BJ (cell line): ENCODE results near the gene MAPKAP1. TPM values are rescaled to one million over a fixed set of nuclear protein-coding genes. Genes with fewer than 3 reads are reported as not detected.

Source experiments
- CTCF ChIA-PET: fragments of 350-600 bp; formaldehyde crosslinking; extraction: SDS; loops from one replicate; lab custom pipeline; 2021; ENCODE audit warnings: antibody characterized with exemption, inconsistent platforms; lab: Yijun Ruan, JAX
- POLR2A ChIA-PET: fragments of 300-600 bp; sonication (Branson Sonifier 250); formaldehyde crosslinking; extraction: SDS; loops from one replicate; lab custom pipeline; 2021; ENCODE audit warnings: antibody characterized with exemption; lab: Charles Lee
- DNase-seq: peaks from one replicate; pipeline ENCODE4 v3.0.0-alpha.2; 2011; ENCODE audit warnings: low read depth
- H3K27me3 ChIP-seq: 2 replicates; pipeline ENCODE4 v1.6.0; 2011; ENCODE audit warnings: low read length; ENCODE audit not compliant: control insufficient read depth, insufficient read depth
- H3K36me3 ChIP-seq: 2 replicates; pipeline ENCODE4 v1.5.1; 2011; ENCODE audit warnings: low read length; ENCODE audit not compliant: control insufficient read depth, insufficient read depth
- H3K4me3 ChIP-seq: 2 replicates; pipeline ENCODE4 v1.5.1; 2011; ENCODE audit warnings: low read depth, mild to moderate bottlenecking, control low read depth, low read length
- CTCF ChIP-seq: IDR thresholded peaks from 2 replicates; pipeline ENCODE4 v1.5.1; 2011; ENCODE audit warnings: low read depth, mild to moderate bottlenecking, control low read depth, inconsistent platforms, low read length, moderate library complexity; ENCODE audit not compliant: insufficient read depth
- polyA plus RNA-seq: library from polyadenylated mRNA; depleted of rRNA; stranded (reverse); fragments of >200 nt; gene quantifications from 2 replicates; pipeline ENCODE4 v1.2.3, GENCODE V29; 2011

Gene MAPKAP1
- polyA plus RNA-seq, 1 experiment: 113 TPM

- Histone ChIP-seq H3K27me3 (no peaks in the 10 kb centered on the region), H3K36me3 (0 out of 2 replicates have a peak, but pooled peaks cover 2% of the 10 kb centered on the region), H3K4me3 (no peak overlapping the region)
- ChIA-PET POLR2A (no interaction called here), CTCF (interaction anchor here (0.6 kb wide), 1 partner anchor 179 kb away, joined by 3 read pairs; no protein-coding TSS in a partner anchor)
- no peak for TF ChIP-seq CTCF
- DNase-seq: no peak
Measured at GRCh38 chr9:125586172-125586511, 120.9 kb downstream of the MAPKAP1 start.

- 0 out of 2 replicates have a peak, but pooled peaks cover 2% of the 10 kb centered on the region for H3K36me3 ChIP-seq
- CTCF ChIA-PET: interaction anchor here (0.6 kb wide), 1 partner anchor 178 kb away, joined by 3 read pairs; no protein-coding TSS in a partner anchor
- no peak overlapping the region for H3K4me3 ChIP-seq
- POLR2A ChIA-PET: no interaction called here
- no peaks in the 10 kb centered on the region for H3K27me3 ChIP-seq
- no peak for DNase-seq
- no peak for TF ChIP-seq CTCF
Measured at GRCh38 chr9:125585503-125586171, 121.4 kb downstream of the MAPKAP1 start.

- H3K36me3 ChIP-seq: 0 out of 2 replicates have a peak, but pooled peaks cover 2% of the 10 kb centered on the region
- H3K27me3 ChIP-seq: no peaks in the 10 kb centered on the region
- TF ChIP-seq CTCF: no peak
- ChIA-PET CTCF (no interaction called here), POLR2A (interaction anchor here (0.6 kb wide), 1 partner anchor 20 kb away, joined by 8 read pairs; no protein-coding TSS in a partner anchor)
- DNase-seq: no peak
- H3K4me3 ChIP-seq: no peak overlapping the region
Measured at GRCh38 chr9:125580701-125581286, 126.2 kb downstream of the MAPKAP1 start.

- H3K36me3 ChIP-seq: no peaks in the 10 kb centered on the region
- H3K27me3 ChIP-seq: no peaks in the 10 kb centered on the region
- no peak overlapping the region for H3K4me3 ChIP-seq
- DNase-seq: no peak
- TF ChIP-seq CTCF: no peak
- ChIA-PET CTCF (no interaction called here), POLR2A (no interaction called here)
Measured at GRCh38 chr9:125579030-125579932, 127.7 kb downstream of the MAPKAP1 start.
